Hematopoietic multipotent progenitor cell (in vitro differentiated cells): ENCODE results near the gene GLYAT. TPM values are rescaled to one million over a fixed set of nuclear protein-coding genes. Genes with fewer than 3 reads are reported as not detected.

ENCODE experiments used
- DNase-seq, 3 donors: peaks; one replicate each; pipeline ENCODE4 v3.0.0-alpha.2; 2011 to 2015; ENCODE audit warnings: low read depth in 2 of 3, low spot score in 2 of 3
- total RNA-seq: library from RNA; depleted of rRNA; stranded (reverse); fragments of >200 nt; gene quantifications from one replicate; pipeline ENCODE4 v1.2.3, GENCODE V29; 2012

The GLYAT gene
- total RNA-seq, result not detected

- DNase-seq, result no peak
Observed at GRCh38 chr11:58731819-58732218, at the start of gene GLYAT. Gene GLYAT (minus strand): TSS chr11:58731943. CDS start chr11:58724496, 7,447 bp downstream.

- DNase-seq, result no peak
Observed at GRCh38 chr11:58781345-58781744, 49.6 kb upstream of the GLYAT start.

GRCh38 chr11:58780578-58780977, 48.8 kb upstream of the GLYAT start:
- no peak for DNase-seq

- DNase-seq, result peak in 1 of 3 donors; percentile 33
Observed at GRCh38 chr11:58776891-58777710, 45.4 kb upstream of the GLYAT start.

- no peak for DNase-seq
Observed at GRCh38 chr11:58775066-58775708, 43.4 kb upstream of the GLYAT start.

- no peak for DNase-seq
Observed at GRCh38 chr11:58774164-58774593, 42.4 kb upstream of the GLYAT start.

- DNase-seq, result no peak
Observed at GRCh38 chr11:58773337-58773736, 41.6 kb upstream of the GLYAT start.

- no peak for DNase-seq
Observed at GRCh38 chr11:58772329-58773285, 40.9 kb upstream of the GLYAT start.

- DNase-seq, result no peak
Observed at GRCh38 chr11:58771458-58771855, 39.7 kb upstream of the GLYAT start.

GRCh38 chr11:58770627-58771457, 39.1 kb upstream of the GLYAT start:
- no peak for DNase-seq

GRCh38 chr11:58770166-58770565, 38.4 kb upstream of the GLYAT start:
- DNase-seq, result no peak

- DNase-seq, result no peak
Observed at GRCh38 chr11:58769308-58769707, 37.6 kb upstream of the GLYAT start.

- no peak for DNase-seq
Observed at GRCh38 chr11:58768137-58768536, 36.4 kb upstream of the GLYAT start.

GRCh38 chr11:58765078-58765477, 33.3 kb upstream of the GLYAT start:
- DNase-seq, result no peak

GRCh38 chr11:58763120-58763490, 31.4 kb upstream of the GLYAT start:
- DNase-seq, result no peak

- no peak for DNase-seq
Observed at GRCh38 chr11:58762284-58763119, 30.8 kb upstream of the GLYAT start.

GRCh38 chr11:58757439-58757838, 25.7 kb upstream of the GLYAT start:
- DNase-seq, result no peak

- peak in 1 of 3 donors; percentile 16 for DNase-seq
Observed at GRCh38 chr11:58745705-58746364, 14.1 kb upstream of the GLYAT start.
